HEK293 (cell line): ENCODE data around the gene KDM4C.

ENCODE experiments used
- CTCF ChIP-seq: fragments of 450-650 bp; formaldehyde crosslinking; IDR thresholded peaks from 2 replicates; pipeline ENCODE4 v1.5.1; 2016; ENCODE audit warnings: missing biosample characterization, missing genetic modification characterization
- TCF7L2 ChIP-seq: IDR thresholded peaks from 2 replicates; pipeline ENCODE4 v1.6.1; 2011; ENCODE audit warnings: low read depth, mild to moderate bottlenecking, inconsistent platforms, low read length, moderate library complexity, borderline replicate concordance
- ZNF677 ChIP-seq: fragments of 450-650 bp; IDR thresholded peaks from 2 replicates; pipeline ENCODE4 v1.5.0; 2018; ENCODE audit warnings: missing biosample characterization, mild to moderate bottlenecking, missing genetic modification characterization, moderate library complexity

DNA sequence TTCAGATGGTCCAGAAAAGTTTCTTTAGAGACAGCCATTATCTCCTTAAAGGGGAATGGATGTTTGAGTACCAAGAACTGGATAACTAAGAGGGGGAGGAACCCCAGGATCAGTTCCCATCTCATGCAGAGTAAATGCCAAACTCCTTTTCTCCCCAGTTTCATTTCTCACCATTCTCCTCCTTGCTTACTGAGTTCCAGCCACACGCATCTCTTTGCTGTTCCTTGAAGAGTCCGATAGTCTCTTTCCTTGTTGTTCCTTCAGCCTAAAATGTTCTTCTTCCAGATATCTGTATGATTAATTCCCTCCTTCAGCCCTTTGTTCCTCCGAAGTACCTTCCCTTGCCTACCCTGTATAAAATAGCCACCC is 30.0 kb downstream of the KDM4C start:
- TF ChIP-seq CTCF (tag by site-specific recombination) (no peak), ZNF677 (tag by site-specific recombination) (no peak), TCF7L2 (no peak)
